GM08714 (cell line): Measurements from ENCODE around the gene GEMIN4.
"Not testable (repeated sequence)": the region's sequence is repeated elsewhere in the genome, so short reads cannot be mapped to it uniquely, and the experiment has no call there.

Experiments
- H3K4me3 ChIP-seq: fragments of 200-500 bp; sonication (Bioruptor generic); 2 replicates; pipeline ENCODE4 v1.5.1; 2014; ENCODE audit warnings: mild to moderate bottlenecking, low read length, inconsistent platforms
- ZNF274 ChIP-seq: IDR thresholded peaks from 2 replicates; pipeline ENCODE4 v1.6.1; 2012; ENCODE audit warnings: mild to moderate bottlenecking, low read depth, low read length

Gene GEMIN4

GRCh38 chr17:753418-753817, 1.4 kb upstream of the GEMIN4 start:
- no peak for TF ChIP-seq ZNF274
- H3K4me3 ChIP-seq = no peak overlapping the region

GRCh38 chr17:752620-753219, 656 bp upstream of the GEMIN4 start:
- peak overlapping the region; percentile 66; the same call in 1 of the 2 replicates for H3K4me3 ChIP-seq
- no peak for TF ChIP-seq ZNF274

- TF ChIP-seq ZNF274 = no peak
- H3K4me3 ChIP-seq = peak overlapping the region; percentile 66
These were observed 629 bp downstream of the GEMIN4 start for GRCh38 chr17:751269-752001.

- TF ChIP-seq ZNF274 = no peak
- peak overlapping the region; percentile 66 for H3K4me3 ChIP-seq
These were observed 1.5 kb downstream of the GEMIN4 start for GRCh38 chr17:750431-751037.

- H3K4me3 ChIP-seq = not testable (repeated sequence)
These were observed 2.7 kb downstream of the GEMIN4 start for GRCh38 chr17:749359-749758.

- not testable (repeated sequence) for H3K4me3 ChIP-seq
These were observed 3.5 kb downstream of the GEMIN4 start for GRCh38 chr17:748604-749003.

- H3K4me3 ChIP-seq = no peak overlapping the region
- no peak for TF ChIP-seq ZNF274
These were observed 5.1 kb downstream of the GEMIN4 start for GRCh38 chr17:746783-747629.

- TF ChIP-seq ZNF274 = no peak
- no peak overlapping the region for H3K4me3 ChIP-seq
These were observed 5.9 kb downstream of the GEMIN4 start for GRCh38 chr17:746181-746580.

- no peak overlapping the region for H3K4me3 ChIP-seq
- TF ChIP-seq ZNF274 = no peak
These were observed 6.7 kb downstream of the GEMIN4 start for GRCh38 chr17:745406-745805.

GRCh38 chr17:744937-745336, 7.1 kb downstream of the GEMIN4 start:
- H3K4me3 ChIP-seq = no peak overlapping the region
- no peak for TF ChIP-seq ZNF274

- TF ChIP-seq ZNF274 = no peak
- no peak overlapping the region for H3K4me3 ChIP-seq
These were observed 8.9 kb downstream of the GEMIN4 start for GRCh38 chr17:743139-743538.

- no peak for TF ChIP-seq ZNF274
- no peak overlapping the region for H3K4me3 ChIP-seq
These were observed 9.8 kb downstream of the GEMIN4 start for GRCh38 chr17:742147-742793.

GRCh38 chr17:740240-741017, 11.6 kb downstream of the GEMIN4 start:
- TF ChIP-seq ZNF274 = no peak
- no peak overlapping the region; the same call in 1 of the 2 replicates for H3K4me3 ChIP-seq

- H3K4me3 ChIP-seq = no peak overlapping the region
- no peak for TF ChIP-seq ZNF274
These were observed 14.4 kb downstream of the GEMIN4 start for GRCh38 chr17:737561-738113.
